Nephron (organoid): ENCODE results near the gene RBM25.

Experiments used
- H3K27ac Mint-ChIP-seq, 3 experiments: 2 replicates each; pipeline ENCODE4 v1.8.0; 2020; ENCODE audit warnings: mixed read lengths in 3 of 3, mild to moderate bottlenecking in 2 of 3, moderate library complexity in 1 of 3
- H3K27me3 Mint-ChIP-seq: 2 replicates; pipeline ENCODE4 v1.8.0; 2021; ENCODE audit warnings: low read depth, mild to moderate bottlenecking, moderate library complexity, mixed read lengths
- H3K36me3 Mint-ChIP-seq: 2 replicates; pipeline ENCODE4 v1.8.0; 2020; ENCODE audit warnings: low read depth, mixed read lengths
- H3K4me1 Mint-ChIP-seq: 2 replicates; pipeline ENCODE4 v1.8.0; 2020; ENCODE audit warnings: mixed read lengths
- H3K4me3 Mint-ChIP-seq, 3 experiments: 2 replicates each; pipeline ENCODE4 v1.8.0; 2020; ENCODE audit warnings: mild to moderate bottlenecking in 3 of 3, mixed read lengths in 3 of 3, moderate library complexity in 2 of 3
- H3K9me3 Mint-ChIP-seq: 2 replicates; pipeline ENCODE4 v1.8.0; 2020; ENCODE audit warnings: mixed read lengths
- TF ChIP-seq, protein P1 (sequence below), 3 experiments: fragments of 200-600 bp; sonication (generic); IDR thresholded peaks; one replicate each; pipeline ENCODE4 v1.5.0; 2021; ENCODE audit warnings: antibody characterized with exemption in 3 of 3; ENCODE audit not compliant: unreplicated experiment in 3 of 3

RBM25 gene

DNA sequence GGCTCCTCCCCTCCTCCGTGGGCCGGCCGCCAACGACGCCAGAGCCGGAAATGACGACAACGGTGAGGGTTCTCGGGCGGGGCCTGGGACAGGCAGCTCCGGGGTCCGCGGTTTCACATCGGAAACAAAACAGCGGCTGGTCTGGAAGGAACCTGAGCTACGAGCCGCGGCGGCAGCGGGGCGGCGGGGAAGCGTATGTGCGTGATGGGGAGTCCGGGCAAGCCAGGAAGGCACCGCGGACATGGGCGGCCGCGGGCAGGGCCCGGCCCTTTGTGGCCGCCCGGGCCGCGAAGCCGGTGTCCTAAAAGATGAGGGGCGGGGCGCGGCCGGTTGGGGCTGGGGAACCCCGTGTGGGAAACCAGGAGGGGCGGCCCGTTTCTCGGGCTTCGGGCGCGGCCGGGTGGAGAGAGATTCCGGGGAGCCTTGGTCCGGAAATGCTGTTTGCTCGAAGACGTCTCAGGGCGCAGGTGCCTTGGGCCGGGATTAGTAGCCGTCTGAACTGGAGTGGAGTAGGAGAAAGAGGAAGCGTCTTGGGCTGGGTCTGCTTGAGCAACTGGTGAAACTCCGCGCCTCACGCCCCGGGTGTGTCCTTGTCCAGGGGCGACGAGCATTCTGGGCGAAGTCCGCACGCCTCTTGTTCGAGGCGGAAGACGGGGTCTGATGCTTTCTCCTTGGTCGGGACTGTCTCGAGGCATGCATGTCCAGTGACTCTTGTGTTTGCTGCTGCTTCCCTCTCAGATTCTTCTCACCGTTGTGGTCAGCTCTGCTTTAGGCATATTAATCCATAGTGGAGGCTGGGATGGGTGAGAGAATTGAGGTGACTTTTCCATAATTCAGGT lies 78.3 kb downstream of the RBM25 start, which contains the start of gene PSEN1:
TSS of gene PSEN1 (plus strand) at position 121 of the 839 bp plus-strand sequence. CDS start 11,513 bp downstream, outside the sequence.
- peak within 1 kb of the TSS; percentile 86 to 100 (median 94) for H3K4me3 Mint-ChIP-seq
- TF ChIP-seq, protein P1, sequence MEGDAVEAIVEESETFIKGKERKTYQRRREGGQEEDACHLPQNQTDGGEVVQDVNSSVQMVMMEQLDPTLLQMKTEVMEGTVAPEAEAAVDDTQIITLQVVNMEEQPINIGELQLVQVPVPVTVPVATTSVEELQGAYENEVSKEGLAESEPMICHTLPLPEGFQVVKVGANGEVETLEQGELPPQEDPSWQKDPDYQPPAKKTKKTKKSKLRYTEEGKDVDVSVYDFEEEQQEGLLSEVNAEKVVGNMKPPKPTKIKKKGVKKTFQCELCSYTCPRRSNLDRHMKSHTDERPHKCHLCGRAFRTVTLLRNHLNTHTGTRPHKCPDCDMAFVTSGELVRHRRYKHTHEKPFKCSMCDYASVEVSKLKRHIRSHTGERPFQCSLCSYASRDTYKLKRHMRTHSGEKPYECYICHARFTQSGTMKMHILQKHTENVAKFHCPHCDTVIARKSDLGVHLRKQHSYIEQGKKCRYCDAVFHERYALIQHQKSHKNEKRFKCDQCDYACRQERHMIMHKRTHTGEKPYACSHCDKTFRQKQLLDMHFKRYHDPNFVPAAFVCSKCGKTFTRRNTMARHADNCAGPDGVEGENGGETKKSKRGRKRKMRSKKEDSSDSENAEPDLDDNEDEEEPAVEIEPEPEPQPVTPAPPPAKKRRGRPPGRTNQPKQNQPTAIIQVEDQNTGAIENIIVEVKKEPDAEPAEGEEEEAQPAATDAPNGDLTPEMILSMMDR (IDR thresholded peaks at IDR 0.05; ENCODE audit: unreplicated experiment in 3 of 3): no peak
- peaks cover 15% of the 10 kb centered on the region for H3K4me1 Mint-ChIP-seq
- no peaks in the 10 kb centered on the region for H3K27me3 Mint-ChIP-seq
- H3K9me3 Mint-ChIP-seq: peaks cover 10% of the 10 kb centered on the region
- H3K36me3 Mint-ChIP-seq: peaks cover 7% of the 10 kb centered on the region
- peak within 1 kb of the TSS; percentile 41 to 95 (median 84) for H3K27ac Mint-ChIP-seq

GRCh38 chr14:73140811-73141323 lies 82.5 kb downstream of the RBM25 start:
- Mint-ChIP-seq H3K27ac (peak overlapping the region in 1 of 3 experiments; percentile 7), H3K36me3 (peaks cover 7% of the 10 kb centered on the region), H3K4me1 (peaks cover 30% of the 10 kb centered on the region), H3K4me3 (peak overlapping the region in 1 of 3 experiments; percentile 14), H3K9me3 (no peaks in the 10 kb centered on the region), H3K27me3 (no peaks in the 10 kb centered on the region)
- TF ChIP-seq, protein P1 (IDR thresholded peaks at IDR 0.05; ENCODE audit: unreplicated experiment in 3 of 3): no peak

DNA sequence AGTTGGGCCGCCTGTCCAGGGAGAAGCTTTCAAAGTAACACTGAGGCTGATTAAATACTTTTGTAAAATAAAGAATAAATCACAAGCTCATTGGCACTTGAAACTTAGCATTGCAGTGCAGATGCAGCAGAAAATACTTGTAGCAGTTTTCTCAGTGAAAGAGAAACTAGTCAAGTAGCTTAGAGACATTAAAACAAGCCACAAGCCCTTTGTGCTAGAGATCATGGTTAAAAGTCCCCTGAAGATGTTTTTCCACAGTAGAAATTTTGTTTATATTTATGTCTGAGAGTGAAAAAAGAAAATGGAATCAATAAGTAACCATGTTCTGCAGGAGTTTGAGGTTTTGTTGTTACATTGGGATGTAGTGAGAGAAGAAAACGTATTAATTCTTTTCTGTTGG lies 83.9 kb downstream of the RBM25 start:
- Mint-ChIP-seq H3K4me1 (peaks cover 26% of the 10 kb centered on the region), H3K27me3 (no peaks in the 10 kb centered on the region), H3K36me3 (peaks cover 8% of the 10 kb centered on the region), H3K9me3 (no peaks in the 10 kb centered on the region), H3K4me3 (no peak overlapping the region), H3K27ac (peak overlapping the region; percentile 27 to 76 (median 58))
- TF ChIP-seq, protein P1 (IDR thresholded peaks at IDR 0.05; ENCODE audit: unreplicated experiment in 3 of 3): no peak

DNA sequence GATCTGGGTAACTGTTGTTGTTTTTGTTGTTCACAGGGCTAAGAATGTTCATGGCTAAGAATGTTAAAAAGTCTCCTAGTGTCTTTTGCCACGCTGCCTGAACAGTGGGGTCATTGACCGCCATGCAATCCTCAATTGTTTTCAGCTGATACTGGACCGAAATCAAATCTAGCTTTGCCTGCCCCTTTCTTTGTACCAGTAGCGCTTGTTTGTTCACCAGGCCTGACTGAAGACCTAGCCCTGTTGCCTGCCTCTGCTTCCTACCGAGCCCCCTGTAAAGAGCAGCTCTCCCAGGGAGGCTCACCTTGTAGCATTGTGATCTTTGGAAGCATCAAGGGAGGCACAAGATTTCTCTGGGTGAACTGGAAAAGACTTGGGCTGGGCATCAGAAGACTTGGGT lies 84.7 kb downstream of the RBM25 start:
- H3K36me3 Mint-ChIP-seq: peaks cover 4% of the 10 kb centered on the region
- no peaks in the 10 kb centered on the region for H3K27me3 Mint-ChIP-seq
- H3K9me3 Mint-ChIP-seq: no peaks in the 10 kb centered on the region
- H3K27ac Mint-ChIP-seq: peak overlapping the region; percentile 7 to 76 (median 58)
- no peak overlapping the region for H3K4me3 Mint-ChIP-seq
- peaks cover 20% of the 10 kb centered on the region for H3K4me1 Mint-ChIP-seq
- TF ChIP-seq, protein P1 (IDR thresholded peaks at IDR 0.05; ENCODE audit: unreplicated experiment in 3 of 3): no peak

DNA sequence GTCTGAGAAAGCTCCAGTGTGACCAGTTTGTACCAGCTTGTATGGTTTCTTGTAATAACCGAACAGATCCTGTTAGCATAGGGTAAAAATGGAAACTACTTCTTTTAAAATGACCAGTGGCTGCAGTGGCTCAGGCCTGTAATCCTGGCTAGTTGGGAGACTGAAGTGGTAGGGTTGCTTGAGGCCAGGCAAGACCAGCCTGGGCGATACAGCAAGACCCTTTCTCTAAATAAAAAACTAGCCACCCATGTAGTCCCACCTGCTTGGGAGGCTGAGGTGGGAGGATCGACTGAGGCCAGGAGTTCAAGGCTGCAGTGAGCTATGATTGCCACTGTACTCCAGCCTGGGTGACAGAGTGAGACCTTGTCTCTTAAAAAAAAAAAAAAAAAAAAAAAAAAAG lies 85.3 kb downstream of the RBM25 start:
- Mint-ChIP-seq H3K9me3 (no peaks in the 10 kb centered on the region), H3K4me3 (no peak overlapping the region), H3K36me3 (peaks cover 8% of the 10 kb centered on the region), H3K27me3 (no peaks in the 10 kb centered on the region), H3K27ac (peak overlapping the region in 2 of 3 experiments; percentile 58 to 76), H3K4me1 (peaks cover 20% of the 10 kb centered on the region)
- TF ChIP-seq, protein P1 (IDR thresholded peaks at IDR 0.05; ENCODE audit: unreplicated experiment in 3 of 3): no peak
